SKM-1 treated with dmso at 0.1 percent for 144 hours (cell line): ENCODE data around the gene EN1.

Source experiments
- DNase-seq: peaks from one replicate; lab custom pipeline; 2025; ENCODE audit not compliant: unreplicated experiment; lab: John Stamatoyannopoulos, UW

The EN1 gene

GRCh38 chr2:118856330-118856977 is 9.0 kb upstream of the EN1 start:
- no peak for DNase-seq

- DNase-seq = peak; percentile 32
Observed at GRCh38 chr2:118855451-118856279, 8.2 kb upstream of the EN1 start.

GRCh38 chr2:118854507-118855345 is 7.3 kb upstream of the EN1 start:
- DNase-seq = no peak

GRCh38 chr2:118853651-118854291 is 6.3 kb upstream of the EN1 start:
- no peak for DNase-seq

- DNase-seq = no peak
Observed at GRCh38 chr2:118853129-118853640, 5.7 kb upstream of the EN1 start.

- DNase-seq = no peak
Observed at GRCh38 chr2:118852605-118853128, 5.2 kb upstream of the EN1 start.

GRCh38 chr2:118851650-118852049 is 4.2 kb upstream of the EN1 start:
- DNase-seq = no peak

GRCh38 chr2:118850901-118851415 is 3.5 kb upstream of the EN1 start:
- DNase-seq = no peak

- no peak for DNase-seq
Observed at GRCh38 chr2:118850168-118850900, 2.9 kb upstream of the EN1 start.

GRCh38 chr2:118849226-118850167 is 2.0 kb upstream of the EN1 start:
- no peak for DNase-seq

GRCh38 chr2:118848381-118849225 is 1.2 kb upstream of the EN1 start:
- DNase-seq = no peak

- no peak for DNase-seq
Observed at GRCh38 chr2:118847762-118848172, 319 bp upstream of the EN1 start.

GRCh38 chr2:118846442-118846952 is 951 bp downstream of the EN1 start:
- DNase-seq = no peak

- no peak for DNase-seq
Observed at GRCh38 chr2:118845522-118846441, 1.7 kb downstream of the EN1 start.

- no peak for DNase-seq
Observed at GRCh38 chr2:118845005-118845521, 2.4 kb downstream of the EN1 start.
